Measurements from ENCODE around the gene TSACC.

The TSACC gene

DNA sequence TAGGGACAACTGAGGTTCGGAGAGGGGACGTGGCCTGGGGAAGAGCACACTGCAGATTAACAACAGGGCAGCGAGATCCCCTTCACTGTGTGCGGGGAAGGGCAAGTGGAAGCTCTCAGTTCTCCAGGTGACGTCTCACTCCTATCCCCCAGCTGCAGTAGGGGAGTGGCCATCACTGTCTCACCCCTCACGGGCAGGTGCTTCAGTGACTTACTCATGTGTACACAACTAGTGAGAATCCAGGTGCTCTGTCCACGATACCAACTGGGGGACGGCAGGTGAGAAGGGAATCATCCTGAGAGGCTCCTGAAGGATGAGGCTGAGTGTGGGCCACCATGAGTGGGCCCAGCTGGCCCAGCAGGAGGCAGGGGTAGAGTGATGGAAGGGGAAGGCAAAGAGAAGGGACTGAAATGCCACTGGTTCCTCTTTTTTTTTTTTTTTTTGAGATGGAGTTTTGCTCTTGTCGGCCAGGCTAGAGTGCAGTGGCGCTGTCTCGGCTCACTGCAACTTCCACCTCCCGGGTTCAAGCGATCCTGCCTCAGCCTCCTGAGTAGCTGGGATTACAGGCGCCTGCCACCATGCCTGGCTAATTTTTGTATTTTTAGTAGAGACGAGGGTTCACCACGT is 56.6 kb downstream of the TSACC start:
- H3K4me2 ChIP-seq (ENCODE audit: low read depth, low read length): no peak overlapping the region
- no peaks in the 10 kb centered on the region for H3F3A ChIP-seq (ENCODE audit: insufficient read depth, low read length)
- H3K36me3 ChIP-seq (replicated peaks; ENCODE audit: insufficient read depth, low read length): no peaks in the 10 kb centered on the region
- H3K79me2 ChIP-seq (ENCODE audit: low read length): no peaks in the 10 kb centered on the region
- no peak for DNase-seq
- TF ChIP-seq EZH2 (optimal IDR thresholded peaks at IDR 0.05; ENCODE audit: low read depth, low read length) (no peak), CTCF (IDR thresholded peaks at IDR 0.05; ENCODE audit: low read length) (no peak), EZH2phosphoT487 (IDR thresholded peaks at IDR 0.05; ENCODE audit: low read length) (no peak)
- no peak overlapping the region for H3K9ac ChIP-seq (ENCODE audit: low read length)
- H3K9me2 ChIP-seq (replicated peaks; ENCODE audit: insufficient read depth, low read length): no peaks in the 10 kb centered on the region
- H3K27ac ChIP-seq (ENCODE audit: low read length): no peak overlapping the region
- H4K20me1 ChIP-seq (ENCODE audit: insufficient read depth, low read length): no peaks in the 10 kb centered on the region
- no peak overlapping the region for H2AFZ ChIP-seq (ENCODE audit: low read length)
- no peaks in the 10 kb centered on the region for H3K4me1 ChIP-seq (ENCODE audit: low read length)
- peaks cover 39% of the 10 kb centered on the region for H3K27me3 ChIP-seq (replicated peaks; ENCODE audit: insufficient read depth, low read length)
- no peaks in the 10 kb centered on the region for H3K9me3 ChIP-seq (replicated peaks; ENCODE audit: insufficient read depth, low read length)
- H3K4me3 ChIP-seq (ENCODE audit: low read length): no peak overlapping the region
